Vagina (tissue), 2 donors: ENCODE data around the gene ATP8A2.

ENCODE experiments used
- POLR2A ChIP-seq, 2 donors: fragments of 450-650 bp; IDR thresholded peaks; one replicate each; pipeline ENCODE4 v1.6.1; 2017; ENCODE audit warnings: antibody characterized with exemption in 2 of 2, mild to moderate bottlenecking in 2 of 2, moderate library complexity in 2 of 2
- POLR2AphosphoS5 ChIP-seq, 2 donors: sonication (generic); formaldehyde crosslinking; IDR thresholded peaks; one replicate each; pipeline ENCODE4 v1.9.0; 2017; ENCODE audit warnings: antibody characterized with exemption in 2 of 2, mild to moderate bottlenecking in 2 of 2, low read depth in 1 of 2; ENCODE audit not compliant: insufficient read depth in 1 of 2
- TF ChIP-seq, protein P1 (sequence below), 3 experiments: fragments of 450-650 bp in 2 of 3; fragments of 200-600 bp in 1 of 3; sonication (generic) in 1 of 3; IDR thresholded peaks; one replicate each; pipeline ENCODE4 v1.5.1; 2017 to 2019; ENCODE audit warnings: antibody characterized with exemption in 3 of 3, mild to moderate bottlenecking in 2 of 3, moderate library complexity in 2 of 3

DNA sequence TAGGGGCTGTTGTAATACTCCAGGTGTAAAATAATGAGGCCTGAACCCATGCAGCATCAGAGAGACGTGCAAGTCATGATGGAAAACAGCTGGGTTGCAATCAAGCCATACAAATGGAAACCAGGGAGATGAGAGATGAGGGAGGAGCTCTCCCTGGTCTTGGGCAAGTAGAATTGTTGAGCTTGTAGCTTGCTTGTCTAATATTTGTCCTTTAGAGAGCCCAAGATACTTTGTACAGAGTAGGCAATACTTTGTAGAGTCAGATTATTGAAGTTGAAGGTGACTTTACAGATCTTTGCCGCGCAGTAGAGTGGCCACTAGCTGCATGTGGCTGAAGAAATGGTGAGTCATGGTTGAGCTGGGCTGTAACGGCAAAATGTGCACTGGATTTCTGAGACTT is 8.3 kb downstream of the ATP8A2 start:
- TF ChIP-seq, protein P1, sequence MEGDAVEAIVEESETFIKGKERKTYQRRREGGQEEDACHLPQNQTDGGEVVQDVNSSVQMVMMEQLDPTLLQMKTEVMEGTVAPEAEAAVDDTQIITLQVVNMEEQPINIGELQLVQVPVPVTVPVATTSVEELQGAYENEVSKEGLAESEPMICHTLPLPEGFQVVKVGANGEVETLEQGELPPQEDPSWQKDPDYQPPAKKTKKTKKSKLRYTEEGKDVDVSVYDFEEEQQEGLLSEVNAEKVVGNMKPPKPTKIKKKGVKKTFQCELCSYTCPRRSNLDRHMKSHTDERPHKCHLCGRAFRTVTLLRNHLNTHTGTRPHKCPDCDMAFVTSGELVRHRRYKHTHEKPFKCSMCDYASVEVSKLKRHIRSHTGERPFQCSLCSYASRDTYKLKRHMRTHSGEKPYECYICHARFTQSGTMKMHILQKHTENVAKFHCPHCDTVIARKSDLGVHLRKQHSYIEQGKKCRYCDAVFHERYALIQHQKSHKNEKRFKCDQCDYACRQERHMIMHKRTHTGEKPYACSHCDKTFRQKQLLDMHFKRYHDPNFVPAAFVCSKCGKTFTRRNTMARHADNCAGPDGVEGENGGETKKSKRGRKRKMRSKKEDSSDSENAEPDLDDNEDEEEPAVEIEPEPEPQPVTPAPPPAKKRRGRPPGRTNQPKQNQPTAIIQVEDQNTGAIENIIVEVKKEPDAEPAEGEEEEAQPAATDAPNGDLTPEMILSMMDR (IDR thresholded peaks at IDR 0.05): no peak
- no peak for TF ChIP-seq POLR2A (IDR thresholded peaks at IDR 0.05)
- TF ChIP-seq POLR2AphosphoS5 (IDR thresholded peaks at IDR 0.05; ENCODE audit: insufficient read depth in 1 of 2, low read depth in 1 of 2): no peak
